ENCODE data around the gene SYNJ2.

- TF ChIP-seq CTCF (IDR thresholded peaks at IDR 0.05; ENCODE audit: borderline replicate concordance, extremely low read depth, low read length, poor library complexity, severe bottlenecking) (no peak), EZH2 (IDR thresholded peaks at IDR 0.05; ENCODE audit: borderline replicate concordance, low read depth, low read length, severe bottlenecking) (no peak)
Observed at GRCh38 chr6:157994125-157994795, 12.6 kb downstream of the SYNJ2 start.
